ENCODE measurements around the gene KCNJ16. TPM values are rescaled to one million over a fixed set of nuclear protein-coding genes. Genes with fewer than 3 reads are reported as not detected.

Gene KCNJ16
- total RNA-seq, 1 donor from 2014 or later: 0.62 TPM

DNA sequence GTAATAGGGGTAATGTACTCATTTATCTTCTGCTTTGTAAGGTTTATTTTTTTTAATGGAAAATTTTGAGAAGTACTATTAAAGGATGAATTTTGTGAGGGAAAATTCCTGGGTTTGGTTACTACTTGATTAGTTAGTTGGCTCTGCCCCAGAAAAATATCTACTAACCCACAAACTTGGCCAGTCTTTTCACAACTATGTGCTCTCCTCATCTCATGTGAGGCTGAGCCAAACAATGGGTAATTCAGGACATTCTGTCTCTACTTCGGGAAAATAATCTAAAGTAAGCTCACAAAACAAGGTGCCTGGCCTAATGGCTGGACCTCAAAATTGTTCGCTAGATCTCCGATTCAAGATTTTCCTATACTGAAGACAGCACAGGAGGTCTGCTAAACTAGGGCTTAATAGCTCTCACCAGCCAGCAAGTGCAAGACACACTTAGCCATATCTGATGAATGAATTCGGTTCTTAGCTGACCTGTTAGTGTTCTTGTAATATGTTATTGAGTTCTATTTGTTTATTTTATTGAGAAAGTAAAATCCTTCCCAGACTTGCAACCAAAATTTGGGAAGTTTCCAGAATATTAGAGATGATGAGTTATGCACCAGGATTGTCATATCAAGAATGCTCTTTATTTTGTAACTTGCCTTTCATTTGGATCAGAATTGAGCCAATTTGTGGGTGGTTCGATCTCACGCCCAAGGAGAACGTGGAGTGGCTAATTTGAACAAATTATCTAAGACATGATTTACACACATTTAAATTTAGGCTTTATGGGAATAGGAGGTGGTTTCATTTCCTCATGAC, 5.7 kb downstream of the KCNJ16 start:
- H3K27ac ChIP-seq: no peak overlapping the region
- TF ChIP-seq CTCF (IDR thresholded peaks at IDR 0.05): no peak
- H3K4me1 ChIP-seq: no peaks in the 10 kb centered on the region
- no peak for ATAC-seq
- intact Hi-C loops (cut with DNase I): no loop called here
- DNase-seq: no peak
- H3K9me3 ChIP-seq: no peaks in the 10 kb centered on the region
- H3K36me3 ChIP-seq: no peaks in the 10 kb centered on the region
- H3K4me3 ChIP-seq: no peak overlapping the region
- no peaks in the 10 kb centered on the region for H3K27me3 ChIP-seq (ENCODE audit: low read depth)

- no peak for ATAC-seq
- no peak overlapping the region for H3K4me3 ChIP-seq
- intact Hi-C loops (cut with DNase I): no loop called here
- DNase-seq: no peak
- H3K36me3 ChIP-seq: no peaks in the 10 kb centered on the region
- H3K4me1 ChIP-seq: no peaks in the 10 kb centered on the region
- no peaks in the 10 kb centered on the region for H3K27me3 ChIP-seq (ENCODE audit: low read depth)
- no peak overlapping the region for H3K27ac ChIP-seq
- no peak for TF ChIP-seq CTCF (IDR thresholded peaks at IDR 0.05)
- no peaks in the 10 kb centered on the region for H3K9me3 ChIP-seq
Observed at GRCh38 chr17:70081885-70082284, 6.9 kb downstream of the KCNJ16 start.

GRCh38 chr17:70084476-70084875, 9.5 kb downstream of the KCNJ16 start:
- Histone ChIP-seq H3K9me3 (no peaks in the 10 kb centered on the region), H3K36me3 (no peaks in the 10 kb centered on the region), H3K27me3 (ENCODE audit: low read depth) (no peaks in the 10 kb centered on the region), H3K4me1 (no peaks in the 10 kb centered on the region), H3K4me3 (no peak overlapping the region), H3K27ac (no peak overlapping the region)
- DNase-seq: no peak
- intact Hi-C loops (cut with DNase I): no loop called here
- no peak for TF ChIP-seq CTCF (IDR thresholded peaks at IDR 0.05)
- no peak for ATAC-seq

- H3K27me3 ChIP-seq (ENCODE audit: low read depth): no peaks in the 10 kb centered on the region
- no peak overlapping the region for H3K4me3 ChIP-seq
- H3K4me1 ChIP-seq: no peaks in the 10 kb centered on the region
- no peak for ATAC-seq
- intact Hi-C loops (cut with DNase I): no loop called here
- H3K36me3 ChIP-seq: no peaks in the 10 kb centered on the region
- no peak for DNase-seq
- no peaks in the 10 kb centered on the region for H3K9me3 ChIP-seq
- no peak overlapping the region for H3K27ac ChIP-seq
- TF ChIP-seq CTCF (IDR thresholded peaks at IDR 0.05): no peak
Observed at GRCh38 chr17:70086516-70086915, 11.5 kb downstream of the KCNJ16 start.

DNA sequence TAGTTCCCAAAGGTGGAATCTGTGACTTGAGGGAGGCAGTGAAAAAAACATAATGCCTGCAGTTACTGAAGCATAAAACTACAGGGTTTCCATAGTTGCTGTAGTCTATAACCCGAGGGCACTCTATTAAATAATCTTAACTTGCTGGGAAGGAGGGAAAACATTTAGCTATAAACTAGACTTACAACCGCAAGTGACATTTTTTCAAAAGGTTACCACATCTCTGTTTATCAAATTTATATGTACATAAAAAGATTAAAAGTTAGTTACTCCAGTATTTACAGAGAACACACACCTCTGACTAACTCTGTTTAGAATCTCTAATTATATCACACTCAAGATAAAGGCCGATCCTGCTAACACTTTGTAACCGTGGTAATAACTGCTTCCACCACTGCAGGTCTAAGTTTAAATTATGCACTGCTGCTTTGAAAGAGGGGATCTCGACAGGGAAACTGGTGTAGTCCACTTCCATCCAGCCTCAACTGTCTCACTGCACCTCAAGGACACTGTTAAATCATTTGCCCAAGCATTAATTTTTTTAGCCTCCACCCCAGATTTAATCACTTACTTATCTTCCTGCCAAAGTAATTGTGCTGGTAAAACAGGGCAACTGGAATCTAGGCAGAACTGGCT, 14.6 kb downstream of the KCNJ16 start:
- no peak overlapping the region for H3K27ac ChIP-seq
- DNase-seq (no peak), ATAC-seq (peak in 1 of 2 donors; percentile 59)
- no peaks in the 10 kb centered on the region for H3K36me3 ChIP-seq
- H3K4me3 ChIP-seq: no peak overlapping the region
- intact Hi-C loops (cut with DNase I): no loop called here
- H3K9me3 ChIP-seq: no peaks in the 10 kb centered on the region
- H3K4me1 ChIP-seq: no peaks in the 10 kb centered on the region
- H3K27me3 ChIP-seq (ENCODE audit: low read depth): no peaks in the 10 kb centered on the region
- TF ChIP-seq CTCF (IDR thresholded peaks at IDR 0.05): no peak

All from lower lobe of right lung (tissue), 2 donors.